ENCODE data around the gene NGB. TPM values are rescaled to one million over a fixed set of nuclear protein-coding genes. Genes with fewer than 3 reads are reported as not detected.
"Not testable (repeated sequence)": the region's sequence is repeated elsewhere in the genome, so short reads cannot be mapped to it uniquely, and the experiment has no call there.

Gene NGB
- total RNA-seq, 1 donor from 2014 or later: not detected

DNA sequence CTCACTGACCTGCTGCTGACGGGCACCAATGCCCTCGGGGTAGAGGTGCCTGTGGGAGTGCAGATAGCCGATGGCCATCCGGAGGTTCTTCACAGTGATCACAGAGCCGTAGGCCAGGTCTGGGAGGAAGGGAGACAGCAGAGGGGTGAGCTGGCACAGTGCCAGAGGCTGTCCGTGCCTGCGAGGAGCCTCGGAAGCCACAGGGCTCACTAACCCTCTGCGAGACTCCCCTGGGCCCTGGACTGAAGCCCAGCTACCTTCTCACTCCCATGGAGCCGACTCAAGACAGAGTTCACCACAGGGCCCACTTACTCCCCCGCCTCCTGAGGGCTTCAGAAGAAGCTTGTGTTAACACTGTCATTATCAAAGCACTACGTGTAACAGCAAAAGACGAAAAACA lies 25.1 kb upstream of the NGB start:
- no peak for DNase-seq (ENCODE audit: low spot score)

DNA sequence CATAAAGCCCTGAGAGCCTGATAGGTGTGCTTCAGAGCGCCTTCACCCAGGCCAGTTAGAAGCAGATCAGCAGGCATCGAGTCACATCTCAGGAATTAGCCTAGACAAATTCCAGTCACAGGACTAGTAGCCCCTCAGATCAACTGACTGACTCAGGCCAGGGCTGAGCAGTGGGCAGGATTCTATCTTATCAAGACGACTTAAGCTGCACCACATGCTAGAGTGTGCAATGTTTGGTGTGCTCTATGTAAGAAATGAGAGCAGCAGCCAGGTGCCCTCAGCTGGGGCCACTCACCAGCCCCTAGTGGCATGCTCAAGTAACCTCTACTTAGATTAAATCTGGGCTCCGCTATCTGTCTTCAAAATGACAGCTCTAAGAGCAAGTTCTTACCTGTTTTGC lies 19.7 kb upstream of the NGB start:
- DNase-seq (ENCODE audit: low spot score): no peak

DNA sequence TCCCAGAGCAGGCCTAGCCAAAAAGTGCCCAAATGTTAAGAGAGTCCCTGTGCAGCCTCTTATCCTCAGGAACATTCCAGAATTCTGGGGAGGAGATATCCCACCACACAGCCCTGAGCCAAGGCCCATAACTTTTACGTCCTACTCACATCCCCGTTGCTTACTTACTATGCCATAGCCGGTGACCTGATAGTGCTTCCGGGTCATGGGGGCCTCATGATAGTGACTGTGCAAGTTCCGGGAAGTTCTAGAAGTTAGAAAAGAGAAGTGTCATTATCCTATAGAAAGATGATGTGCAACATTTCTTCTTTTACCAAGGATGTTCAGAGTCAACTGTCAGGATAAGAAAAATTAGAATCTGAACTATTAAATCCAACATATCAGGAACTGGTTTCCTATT lies 15.6 kb upstream of the NGB start:
- no peak for DNase-seq (ENCODE audit: low spot score)

DNA sequence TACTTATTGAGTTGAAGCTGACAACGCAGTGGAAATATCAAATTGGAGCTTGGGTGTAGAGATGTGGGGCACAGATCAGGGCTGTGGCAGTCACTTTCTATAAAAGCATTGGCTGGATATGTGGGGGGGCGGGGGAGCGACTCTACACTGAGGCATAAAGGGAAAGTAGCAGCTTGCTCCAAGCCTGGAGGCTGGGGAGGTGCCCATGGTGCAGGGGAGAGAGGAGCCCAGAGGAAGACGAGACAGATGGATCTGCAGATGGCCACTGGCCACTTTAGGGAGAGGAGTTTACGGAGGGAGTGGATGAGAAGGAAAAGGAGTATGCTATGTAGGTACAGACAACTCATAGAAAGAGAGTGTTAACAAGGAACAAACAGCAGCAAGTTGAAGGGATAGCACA lies 13.5 kb upstream of the NGB start:
- no peak for DNase-seq (ENCODE audit: low spot score)

DNA sequence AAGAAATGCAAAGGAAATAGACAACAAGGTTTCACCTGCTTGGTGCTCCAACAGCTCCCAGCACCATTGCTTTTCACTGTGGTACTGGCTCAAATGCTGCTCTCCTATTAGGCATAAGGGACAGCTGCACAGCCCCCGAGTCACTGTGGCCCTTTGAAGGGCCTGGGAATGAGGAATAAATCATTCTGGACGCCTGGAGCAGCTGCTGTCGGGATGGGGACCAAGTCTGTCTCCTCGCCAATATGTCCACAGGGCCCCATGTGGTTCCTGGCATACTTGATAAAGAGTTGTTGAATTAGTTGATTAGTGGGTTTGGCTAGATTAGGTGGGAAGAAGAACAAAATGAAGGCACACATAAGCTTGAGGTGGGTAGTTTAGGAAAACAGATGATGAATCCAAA lies 13.1 kb upstream of the NGB start:
- DNase-seq (ENCODE audit: low spot score): no peak

DNA sequence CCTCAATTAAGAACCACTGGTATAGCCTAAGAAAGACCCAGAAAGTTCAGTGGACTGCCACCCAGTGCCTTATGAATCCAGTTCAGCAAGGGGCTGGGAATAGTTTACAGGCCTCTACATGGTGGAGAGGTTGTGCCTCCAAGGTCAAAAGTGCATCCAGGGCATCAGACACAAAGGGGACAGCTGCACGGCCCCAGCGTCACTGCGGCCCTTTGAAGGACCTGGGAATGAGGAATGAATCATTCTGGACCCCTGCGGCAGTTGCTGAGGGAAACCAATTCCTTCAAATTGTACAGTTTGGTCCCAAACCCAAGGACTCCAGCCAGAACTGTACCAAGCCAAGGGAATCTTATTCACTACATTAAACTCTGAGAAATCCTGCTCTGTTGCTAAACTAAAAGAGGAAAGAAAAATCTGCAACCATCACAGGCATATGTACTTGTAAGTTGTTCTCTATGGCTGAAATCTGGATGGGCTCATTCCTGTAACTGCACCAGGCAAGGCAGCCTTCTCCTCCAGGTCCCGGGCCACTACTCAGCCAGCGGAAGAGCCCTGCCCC lies 10.9 kb upstream of the NGB start:
- no peak for DNase-seq (ENCODE audit: low spot score)

DNA sequence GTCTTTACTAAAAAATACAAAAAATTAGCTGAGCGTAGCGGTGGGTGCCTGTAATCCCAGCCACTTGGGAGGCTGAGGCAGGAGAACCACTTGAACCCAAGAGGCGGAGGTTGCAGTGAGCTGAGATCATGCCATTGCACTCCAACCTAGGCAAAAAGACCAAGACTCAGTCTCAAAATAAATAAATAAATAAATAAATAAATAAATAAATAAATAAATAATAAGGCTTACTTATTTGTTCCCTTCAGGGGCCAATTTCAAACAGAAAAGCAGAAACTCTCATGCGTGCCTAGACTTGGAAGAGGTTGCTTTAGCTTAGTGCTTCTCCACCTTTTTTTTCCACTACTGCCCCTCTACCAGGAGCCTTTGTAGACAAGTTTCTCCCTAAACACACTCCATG lies 9.9 kb upstream of the NGB start:
- not testable (repeated sequence) for DNase-seq (ENCODE audit: low spot score)

DNA sequence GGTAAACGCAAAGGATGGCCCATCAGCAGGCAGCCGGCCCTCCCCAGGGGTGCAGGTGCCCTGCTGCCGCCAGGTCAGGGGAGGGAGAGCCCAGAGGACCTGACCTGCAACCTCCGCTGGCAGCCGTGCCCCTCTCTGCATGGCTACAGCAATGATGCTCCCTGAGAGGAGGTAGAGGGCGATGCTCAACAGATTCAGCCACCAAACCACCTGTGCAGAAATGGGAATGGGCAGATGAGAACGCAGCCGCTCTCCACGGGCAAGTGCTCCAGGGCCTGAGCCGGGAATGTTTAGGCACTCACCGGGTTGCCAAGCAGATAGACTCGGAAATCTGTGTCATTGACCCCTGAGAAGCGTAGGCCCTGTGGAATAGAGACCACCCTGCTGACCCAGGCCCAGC lies 8.7 kb upstream of the NGB start:
- DNase-seq (ENCODE audit: low spot score): no peak

DNA sequence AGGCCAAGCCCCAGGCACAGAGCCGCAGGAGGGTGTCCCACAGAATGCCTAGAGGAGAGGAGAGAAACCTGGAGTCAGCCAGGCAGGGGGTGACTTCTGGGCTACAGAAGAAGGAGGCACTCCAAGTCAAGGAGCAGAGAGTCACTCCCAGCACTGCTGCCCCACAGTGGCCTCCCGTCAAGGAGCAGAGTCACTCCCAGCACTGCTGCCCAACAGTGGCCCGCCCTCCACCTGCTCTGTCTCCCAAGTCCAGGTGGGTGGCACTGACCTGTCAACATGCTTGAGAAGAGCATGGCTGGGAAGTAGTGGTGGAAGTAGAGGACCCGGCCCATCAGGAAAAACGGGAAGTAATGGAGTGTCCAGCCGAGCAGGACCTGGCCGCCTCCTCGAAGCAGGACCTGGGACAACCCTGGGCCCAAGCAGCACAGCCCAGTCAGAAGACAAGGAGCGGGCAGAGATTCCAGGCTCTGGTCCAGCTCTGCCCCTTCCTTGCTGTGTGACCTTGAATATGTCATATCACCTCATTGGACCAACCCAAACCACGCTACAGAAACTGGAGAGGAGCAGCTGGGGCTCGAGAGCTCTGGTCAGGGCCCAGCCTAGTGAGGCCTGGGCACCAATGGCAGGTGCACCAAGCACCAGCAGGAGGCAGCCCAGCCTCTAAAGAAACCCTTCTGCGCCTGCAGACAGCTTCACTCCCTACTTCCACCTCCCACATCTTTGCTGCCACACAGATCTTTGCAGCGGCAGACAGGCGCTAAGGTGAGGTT lies 7.6 kb upstream of the NGB start:
- no peak for DNase-seq (ENCODE audit: low spot score)

DNA sequence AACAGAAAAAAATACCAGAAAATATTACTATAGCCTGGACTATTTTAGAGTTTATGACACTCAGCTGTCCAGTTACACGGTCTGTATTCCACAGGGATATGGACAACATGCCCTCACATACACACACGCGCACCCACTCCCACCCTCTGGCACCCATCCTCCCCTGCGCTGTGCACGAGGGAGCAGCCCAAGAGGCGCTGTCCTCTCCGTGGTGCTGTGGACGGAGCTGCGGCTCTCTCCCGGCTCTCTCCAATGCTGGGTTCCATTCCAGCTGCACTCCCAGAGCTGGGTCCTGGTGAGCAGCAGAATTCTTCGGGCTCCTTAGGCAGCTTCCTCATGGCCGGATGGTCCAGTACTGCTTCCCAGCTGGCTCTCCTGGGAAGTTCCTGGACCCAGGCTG lies 6.0 kb upstream of the NGB start:
- DNase-seq (ENCODE audit: low spot score): no peak

DNA sequence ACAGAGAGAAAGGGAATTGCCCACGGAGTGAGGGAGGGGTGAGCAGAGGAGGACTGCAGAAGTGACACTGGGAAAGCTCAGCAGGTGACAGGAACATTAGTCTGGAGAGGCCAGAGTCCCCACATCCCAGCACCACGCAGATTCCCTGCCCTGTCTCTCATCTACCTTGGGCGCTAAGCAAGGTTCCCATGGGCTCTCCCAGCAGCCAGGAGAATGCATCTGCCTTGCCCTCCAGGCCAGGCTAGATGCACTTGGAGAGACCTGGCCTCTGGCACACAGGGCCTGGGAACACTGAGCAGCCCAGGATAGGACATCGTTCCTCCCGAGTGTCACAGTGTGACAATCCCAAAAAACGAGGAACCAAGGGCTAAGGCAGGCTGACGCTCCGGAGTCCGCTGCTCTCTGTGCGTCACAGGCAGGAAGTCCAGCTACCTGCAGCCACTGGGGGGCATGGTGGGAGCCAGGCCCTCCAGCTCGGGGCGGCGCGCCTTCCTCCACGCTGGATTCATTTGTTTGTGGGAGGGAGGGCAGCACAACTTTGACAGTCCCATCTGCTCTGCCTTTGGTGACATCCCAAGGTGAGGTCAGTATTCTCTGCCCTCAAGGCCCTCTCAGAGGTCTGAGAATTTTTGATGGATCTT lies 5.4 kb upstream of the NGB start:
- no peak for DNase-seq (ENCODE audit: low spot score)

DNA sequence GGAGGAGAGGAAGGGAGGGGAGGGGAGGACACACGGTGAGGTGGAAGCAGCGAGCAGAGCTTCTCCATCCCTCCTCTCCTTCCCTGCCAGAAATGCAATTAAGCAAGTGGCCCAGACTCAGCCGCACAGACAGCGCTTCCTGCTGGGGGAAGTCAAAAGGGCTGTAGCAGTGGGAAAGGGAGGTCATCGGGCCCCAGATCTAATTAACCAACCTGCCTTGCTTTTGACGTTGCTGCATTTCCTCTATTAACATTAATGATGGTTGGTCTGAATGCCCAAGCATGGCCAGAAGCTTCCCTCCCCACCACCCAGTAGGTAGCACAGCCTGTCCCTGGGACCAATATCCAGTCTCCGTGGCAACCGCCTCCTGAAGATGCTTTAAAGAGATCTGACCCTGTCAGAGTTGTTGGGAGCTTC lies 4.6 kb upstream of the NGB start:
- DNase-seq (ENCODE audit: low spot score): no peak

DNA sequence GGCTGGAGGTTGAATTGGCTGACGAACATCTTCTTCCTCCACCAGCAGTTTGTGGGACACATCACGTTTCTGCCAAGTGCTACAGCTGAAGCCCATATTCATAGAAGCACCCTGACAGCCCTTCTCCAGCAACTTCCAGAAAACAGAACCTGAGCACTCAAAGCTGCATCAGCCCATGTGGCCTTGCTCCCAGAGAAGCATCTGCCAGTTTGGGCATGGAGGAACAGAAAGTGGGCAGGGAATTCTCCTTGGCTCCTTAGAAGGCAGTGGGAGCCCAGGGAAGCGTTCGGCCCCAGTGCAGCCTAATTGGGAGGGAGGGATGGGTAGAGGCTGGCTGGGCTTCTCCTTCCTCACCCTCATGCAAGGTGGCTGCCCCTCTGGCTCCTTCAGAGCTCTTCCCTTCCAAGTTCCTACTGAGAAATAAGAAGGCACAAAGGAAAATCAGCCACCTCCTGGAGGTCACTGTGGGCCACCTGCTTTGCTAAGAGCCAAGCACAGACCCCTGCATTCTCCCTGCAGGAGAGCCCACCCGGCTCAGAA lies 4.1 kb upstream of the NGB start:
- DNase-seq (ENCODE audit: low spot score): no peak

DNA sequence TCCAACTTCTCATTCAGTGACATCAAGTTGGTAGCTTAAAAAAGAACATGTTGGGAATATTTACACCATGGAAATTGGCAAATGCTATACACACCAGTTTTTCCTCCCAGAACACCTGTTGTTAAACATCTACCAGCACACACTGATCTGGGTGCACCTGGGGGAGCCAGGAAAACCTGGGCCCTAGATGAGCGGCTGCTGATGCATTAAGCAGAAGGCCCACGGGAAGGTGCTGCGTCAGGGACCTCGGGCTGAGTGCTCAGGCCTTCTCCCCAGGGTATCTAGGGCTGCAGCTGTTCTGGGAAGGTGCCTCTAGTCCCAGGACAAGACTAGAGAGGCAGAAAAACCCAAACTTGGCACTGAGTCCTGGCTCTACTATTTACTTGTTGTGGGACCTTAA lies 2.8 kb upstream of the NGB start:
- no peak for DNase-seq (ENCODE audit: low spot score)

DNA sequence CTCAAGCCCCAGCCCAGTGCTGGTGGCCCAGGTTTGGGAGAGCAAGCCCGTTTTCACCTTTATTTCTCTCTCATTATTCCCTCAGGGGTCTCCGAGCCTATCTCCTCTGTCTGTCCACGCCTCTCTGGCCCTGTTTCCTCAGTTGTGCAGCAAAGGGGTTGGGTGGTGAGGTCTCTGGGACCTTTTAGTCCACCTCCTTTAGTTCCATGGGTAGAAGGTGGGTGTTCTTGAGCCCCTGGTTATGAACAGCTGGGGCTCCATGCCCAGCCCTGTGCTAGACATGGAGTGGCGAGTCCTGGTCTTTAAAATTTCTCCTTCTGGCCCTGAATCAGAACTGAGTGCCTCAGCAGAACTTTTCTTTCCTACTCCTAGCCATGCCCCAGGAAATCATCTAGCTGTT lies 1.3 kb upstream of the NGB start:
- no peak for DNase-seq (ENCODE audit: low spot score)

DNA sequence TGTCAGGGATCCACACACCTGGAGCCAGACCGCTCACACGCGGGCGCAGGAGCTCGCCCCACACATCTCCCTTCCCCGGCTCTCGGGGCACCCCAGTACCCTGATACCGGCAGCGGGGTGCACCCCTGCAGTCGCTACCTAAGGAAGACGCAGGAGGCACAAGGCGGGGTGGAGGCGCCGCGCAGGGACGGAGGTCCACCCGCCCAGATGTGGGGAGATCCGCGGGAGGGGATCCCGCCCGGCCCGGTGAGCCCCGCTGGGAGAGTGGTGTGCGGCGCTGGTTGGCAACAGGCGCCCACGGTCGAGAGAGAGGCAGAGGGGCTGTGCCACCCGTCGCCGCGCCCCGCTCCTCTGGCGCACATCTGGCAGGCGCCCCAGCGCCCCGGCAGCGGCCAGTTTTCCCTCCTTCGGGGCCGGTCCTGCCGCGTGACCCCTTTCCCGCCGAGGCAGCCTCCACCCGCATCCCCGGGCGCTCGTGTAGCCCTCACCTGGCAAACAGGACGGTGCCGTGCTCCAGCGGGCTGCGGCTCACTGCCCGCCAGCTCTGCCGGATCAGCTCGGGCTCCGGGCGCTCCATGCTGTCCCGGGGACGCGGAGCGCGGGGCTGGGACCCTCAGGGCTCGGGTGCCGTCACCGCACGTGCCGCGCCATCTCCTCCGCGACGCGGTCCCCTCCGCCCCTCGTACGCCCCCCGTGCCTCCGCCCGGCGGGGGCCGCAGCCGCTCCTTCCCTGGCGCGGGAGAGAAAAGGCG lies 469 bp downstream of the NGB start:
- no peak for DNase-seq (ENCODE audit: low spot score)

DNA sequence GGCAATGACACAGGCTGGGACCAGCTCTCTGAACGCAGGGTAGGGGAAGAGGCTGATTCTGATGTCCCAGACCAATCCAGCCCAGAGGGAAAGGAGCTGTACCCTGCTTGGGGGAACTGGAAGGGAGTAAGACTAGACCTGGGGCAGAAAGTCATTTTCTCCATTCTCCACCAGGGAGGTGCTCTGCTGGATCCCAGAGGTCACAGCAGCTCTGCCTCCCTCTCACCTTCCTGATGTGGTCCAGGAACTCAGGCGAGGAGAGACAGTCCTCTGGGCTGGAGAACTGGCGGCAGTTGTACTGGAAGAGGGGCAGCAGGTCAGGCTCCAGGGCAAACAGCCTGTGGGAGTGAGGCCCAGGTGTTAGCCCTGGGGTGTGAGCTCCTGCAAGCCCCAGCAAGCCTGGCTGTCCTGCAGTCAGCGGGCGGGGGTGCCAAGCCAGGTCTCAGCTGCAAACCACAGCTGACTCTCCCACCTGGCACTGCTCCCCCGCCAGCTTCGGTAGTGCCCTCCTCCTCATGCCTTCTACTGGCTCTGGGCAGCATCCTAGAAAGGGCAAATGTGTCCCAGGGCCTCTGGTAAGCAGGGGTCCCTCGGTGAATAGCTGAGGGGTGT lies 1.9 kb downstream of the NGB start:
- DNase-seq (ENCODE audit: low spot score): no peak

DNA sequence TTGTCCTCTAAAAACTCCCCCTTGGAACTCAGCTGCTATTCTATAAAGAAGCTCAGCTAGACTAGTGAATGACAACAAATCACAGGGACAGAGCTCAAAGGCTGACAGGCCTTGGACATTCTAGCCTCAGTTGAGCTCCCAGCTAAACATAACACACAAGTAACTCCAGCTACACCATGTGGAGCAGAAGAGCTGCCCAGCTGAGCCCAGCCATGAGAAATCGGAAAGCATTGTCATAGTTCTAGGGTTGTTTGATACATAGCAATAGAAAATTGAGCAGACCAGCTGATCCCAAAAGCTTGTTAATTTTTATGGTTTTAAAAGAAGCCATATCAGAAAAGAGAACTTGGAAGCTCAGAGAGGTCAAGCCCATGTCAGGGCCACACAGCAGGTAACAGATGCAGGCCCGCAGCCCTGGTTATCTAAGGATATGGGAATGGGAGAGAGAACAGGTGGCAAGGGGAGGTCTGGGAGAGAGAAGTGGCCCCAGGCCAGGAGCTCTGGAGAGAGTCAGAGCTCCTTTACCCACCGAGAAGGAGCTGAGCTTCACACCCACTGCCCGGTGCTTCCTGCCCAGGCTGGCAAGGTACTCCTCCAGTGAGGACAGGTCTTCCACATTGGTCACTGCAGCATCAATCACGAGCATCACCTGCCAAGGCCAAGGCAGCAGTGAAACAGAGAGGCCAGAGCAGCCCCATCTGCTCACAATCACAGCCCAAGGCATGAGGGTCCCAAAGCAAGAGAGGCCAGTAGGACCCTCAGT lies 2.9 kb downstream of the NGB start:
- no peak for DNase-seq (ENCODE audit: low spot score)

DNA sequence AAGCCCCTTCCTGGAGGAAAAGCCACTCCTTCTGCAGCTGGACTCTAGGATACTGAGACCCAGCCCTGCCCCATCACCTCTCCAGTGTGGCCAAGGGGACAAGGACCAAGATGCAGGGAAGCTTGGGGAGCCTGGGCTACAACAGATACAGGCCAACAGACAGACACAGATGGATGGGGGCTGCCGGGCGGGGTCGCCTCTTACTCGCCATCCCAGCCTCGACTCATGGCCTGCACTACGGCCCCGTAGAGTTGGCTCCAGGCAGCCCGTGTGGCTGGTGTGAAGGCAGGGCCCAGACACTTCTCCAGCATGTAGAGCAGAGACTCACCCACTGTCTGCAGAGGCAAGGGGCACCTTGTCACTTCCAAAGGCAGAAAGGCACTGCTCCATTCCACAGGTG lies 4.7 kb downstream of the NGB start:
- no peak for DNase-seq (ENCODE audit: low spot score)

DNA sequence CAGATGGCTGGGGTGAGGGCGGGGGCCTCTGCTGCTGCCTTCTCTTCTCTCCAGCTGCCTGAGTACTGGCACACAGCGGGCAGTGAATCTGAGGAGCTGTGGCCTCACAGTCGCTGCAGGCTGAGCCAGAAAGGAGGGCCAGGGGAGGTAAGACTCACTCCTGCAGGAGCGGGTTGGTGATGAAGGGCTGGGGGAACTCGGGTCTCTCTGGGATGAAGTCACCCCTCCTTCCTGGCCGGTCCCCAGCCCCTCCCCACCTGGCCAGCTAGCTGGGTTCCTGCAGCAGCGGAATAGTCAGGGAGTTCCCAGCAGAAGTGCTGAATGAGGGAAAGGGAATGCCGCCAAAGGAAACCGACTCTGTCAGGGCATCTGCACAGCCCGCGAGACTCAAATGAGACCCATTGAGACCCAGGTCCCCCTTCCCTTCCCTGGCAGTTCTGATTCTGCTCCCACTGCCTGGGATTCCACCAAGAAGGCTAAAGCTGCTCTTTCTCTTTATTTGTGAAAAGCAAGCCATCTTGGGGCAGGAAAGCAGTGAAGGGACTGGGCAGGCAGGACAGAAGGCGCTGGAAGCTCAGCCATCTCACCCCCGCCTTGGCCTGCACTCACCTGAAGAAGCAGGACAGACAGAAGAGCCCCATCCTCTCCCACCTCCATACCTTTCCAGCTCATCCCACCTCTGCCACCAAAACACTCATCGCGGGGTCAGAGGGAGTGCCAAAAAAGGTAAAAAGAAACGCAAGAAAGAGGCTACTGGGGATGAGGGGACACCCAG lies 5.3 kb downstream of the NGB start:
- no peak for DNase-seq (ENCODE audit: low spot score)

DNA sequence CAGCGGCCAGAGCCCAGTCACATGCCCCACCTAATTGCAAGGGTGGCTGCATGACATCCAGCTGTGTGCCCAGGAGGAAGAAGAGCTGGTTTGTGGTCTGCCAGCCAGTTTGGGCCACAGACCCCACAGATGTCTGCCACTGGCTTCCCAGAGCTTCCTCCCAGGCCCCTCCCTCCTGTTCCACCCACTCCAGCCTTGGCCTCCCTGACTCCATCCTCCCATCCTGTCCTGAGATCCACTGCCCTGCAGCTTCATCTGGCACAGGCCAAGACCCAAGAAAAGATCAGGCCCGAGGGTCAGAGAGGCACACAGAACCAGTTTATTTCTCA lies 5.9 kb downstream of the NGB start:
- no peak for DNase-seq (ENCODE audit: low spot score)
